Pancreas (tissue), 10 donors: ENCODE measurements around the gene ULK2. TPM values are rescaled to one million over a fixed set of nuclear protein-coding genes. Genes with fewer than 3 reads are reported as not detected.
A peak's percentile ranks its signal among the peaks of the same experiment; 100 is the strongest.

ENCODE experiments used
- ATAC-seq, 4 donors: fragments of 200-7000 bp; cut with Tn5 transposase; one replicate each; pipeline versions ENCODE4 v1.8.0 to v1.9.1; 2020; ENCODE audit warnings: mild to moderate bottlenecking in 4 of 4, moderate library complexity in 4 of 4
- DNase-seq, 6 donors: peaks; one replicate each; pipeline ENCODE4 v3.0.0-alpha.2; 2020
- FAIRE-seq: peaks from 2 replicates; lab custom pipeline; 2012; peaks lifted over from hg19 to GRCh38; lab: Jason Lieb, UNC
- H3K27ac ChIP-seq, 4 donors: fragments of 200-600 bp; sonication (generic); 1 replicate in 3 of 4; 2 replicates in 1 of 4; pipeline versions ENCODE4 v1.5.0 to v1.8.0; 2020
- H3K27me3 ChIP-seq, 4 donors: fragments of 200-600 bp; one replicate each; pipeline ENCODE4 v1.8.0; 2021
- H3K36me3 ChIP-seq, 3 donors: fragments of 200-600 bp; sonication (generic) in 1 of 3; one replicate each; pipeline versions ENCODE4 v1.5.0 to v1.8.0; 2020 to 2021
- H3K4me1 ChIP-seq, 3 donors: fragments of 200-600 bp; one replicate each; pipeline ENCODE4 v1.8.0; 2021
- H3K4me3 ChIP-seq, 4 donors: fragments of 200-600 bp; sonication (generic) in 2 of 4; one replicate each; pipeline versions ENCODE4 v1.5.0 to v1.8.0; 2020 to 2021
- H3K9me3 ChIP-seq, 4 donors: fragments of 200-600 bp; one replicate each; pipeline ENCODE4 v1.8.0; 2021
- WGBS, 2 donors: extraction: QIAGEN DNeasy Blood & Tissue Kit; methylation state at CpG; one replicate each; pipeline ENCODE4 v1.1.7; 2013; 5-methylcytosine and 5-hydroxymethylcytosine counted together
- intact Hi-C, 3 donors: fragments of 100-400 bp; cut with DNase I; formaldehyde crosslinking; loops; one replicate each; pipeline versions ENCODE4 v1.11.1 to v1.14.2; 2022
- polyA plus RNA-seq, 2 donors: library from polyadenylated mRNA; stranded (reverse); fragments of 200-250 nt; gene quantifications; one replicate each; pipeline ENCODE4 v1.2.3, GENCODE V29; 2013
- total RNA-seq, 6 donors: library from RNA; stranded (reverse); fragmentation: NEBNext Ultra II Directional in 4 of 6; extraction: Animal tissue kit (Norgen Biotek cat#: 25700) in 4 of 6; gene quantifications; one replicate each; pipeline versions ENCODE4 v1.2.1 to v1.2.4, GENCODE V29; 2021 to 2023
- TF ChIP-seq, protein P1 (sequence below), 4 donors: fragments of 200-600 bp; sonication (generic) in 3 of 4; IDR thresholded peaks; one replicate each; pipeline versions ENCODE4 v1.5.0 to v1.8.0; 2021; ENCODE audit warnings: antibody characterized with exemption in 4 of 4
- donor health status: healthy with polysubstance abuse.
- donor health status: DM: no; HTN: no; CAD: no; lungs with moderate emphysema.
- donor health status: DM: no; HTN: no; CAD: no.
- donor health status: control.
- donor health status: control.
- donor health status: Bipolar disorder and iron deficiency.
- donor health status: DM: yes; HTN: yes; CAD: no.
- donor health status: DM: no; HTN: no; CAD: no.
- donor health status: DM: no; HTN: no; CAD: no.
- donor health status: DM: yes; HTN: yes; CAD: no.

The ULK2 gene
- total and polyA plus RNA-seq, 8 donors, result 3.1 to 12.5 (median 5.7) TPM

DNA sequence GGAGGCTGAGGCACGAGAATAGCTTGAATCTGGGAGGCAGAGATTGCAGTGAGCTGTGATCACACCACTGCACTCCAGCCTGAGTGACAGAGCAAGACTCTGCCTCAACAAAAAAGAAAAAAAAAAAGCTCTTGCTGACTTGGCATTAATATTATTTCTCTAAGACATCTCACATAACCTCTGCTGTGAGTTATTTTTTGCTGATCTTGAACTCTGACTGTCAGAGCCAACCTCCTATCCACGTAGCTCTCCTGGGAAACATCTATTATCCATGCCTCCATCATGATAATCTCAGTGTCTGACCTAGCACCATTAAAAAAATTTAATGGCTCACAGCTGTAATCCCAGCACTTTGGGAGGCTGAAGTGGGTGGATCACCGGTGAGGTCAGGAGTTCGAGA lies 12.7 kb upstream of the ULK2 start:
- H3K27ac ChIP-seq, result no peak overlapping the region
- no peak for ATAC-seq
- no peaks in the 10 kb centered on the region for H3K36me3 ChIP-seq
- no peaks in the 10 kb centered on the region for H3K27me3 ChIP-seq
- no peak overlapping the region for H3K4me3 ChIP-seq
- DNase-seq, result no peak
- no peak for FAIRE-seq
- H3K9me3 ChIP-seq, result no peaks in the 10 kb centered on the region
- WGBS, 2 donors, result 85 to 90% methylated on average over 4 of the region's 4 CpGs
- TF ChIP-seq, protein P1, sequence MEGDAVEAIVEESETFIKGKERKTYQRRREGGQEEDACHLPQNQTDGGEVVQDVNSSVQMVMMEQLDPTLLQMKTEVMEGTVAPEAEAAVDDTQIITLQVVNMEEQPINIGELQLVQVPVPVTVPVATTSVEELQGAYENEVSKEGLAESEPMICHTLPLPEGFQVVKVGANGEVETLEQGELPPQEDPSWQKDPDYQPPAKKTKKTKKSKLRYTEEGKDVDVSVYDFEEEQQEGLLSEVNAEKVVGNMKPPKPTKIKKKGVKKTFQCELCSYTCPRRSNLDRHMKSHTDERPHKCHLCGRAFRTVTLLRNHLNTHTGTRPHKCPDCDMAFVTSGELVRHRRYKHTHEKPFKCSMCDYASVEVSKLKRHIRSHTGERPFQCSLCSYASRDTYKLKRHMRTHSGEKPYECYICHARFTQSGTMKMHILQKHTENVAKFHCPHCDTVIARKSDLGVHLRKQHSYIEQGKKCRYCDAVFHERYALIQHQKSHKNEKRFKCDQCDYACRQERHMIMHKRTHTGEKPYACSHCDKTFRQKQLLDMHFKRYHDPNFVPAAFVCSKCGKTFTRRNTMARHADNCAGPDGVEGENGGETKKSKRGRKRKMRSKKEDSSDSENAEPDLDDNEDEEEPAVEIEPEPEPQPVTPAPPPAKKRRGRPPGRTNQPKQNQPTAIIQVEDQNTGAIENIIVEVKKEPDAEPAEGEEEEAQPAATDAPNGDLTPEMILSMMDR (IDR thresholded peaks at IDR 0.05), result no peak
- intact Hi-C loops, result no loop called here
- H3K4me1 ChIP-seq, result no peaks in the 10 kb centered on the region

- intact Hi-C loops, result no loop called here
- no peaks in the 10 kb centered on the region for H3K27me3 ChIP-seq
- no peaks in the 10 kb centered on the region for H3K9me3 ChIP-seq
- ATAC-seq (peak in 3 of 4 donors; percentile 46 to 57 (median 46)), FAIRE-seq (no peak), DNase-seq (no peak)
- no peaks in the 10 kb centered on the region for H3K36me3 ChIP-seq
- no peaks in the 10 kb centered on the region for H3K4me1 ChIP-seq
- TF ChIP-seq, protein P1 (IDR thresholded peaks at IDR 0.05), result no peak
- H3K27ac ChIP-seq, result no peak overlapping the region
- WGBS, 2 donors, result 31 to 38% methylated on average over 6 of the region's 6 CpGs
- no peak overlapping the region for H3K4me3 ChIP-seq
These were observed 9.7 kb upstream of the ULK2 start for GRCh38 chr17:19877364-19877945.

- Histone ChIP-seq H3K9me3 (no peaks in the 10 kb centered on the region), H3K4me1 (no peaks in the 10 kb centered on the region), H3K27ac (no peak overlapping the region), H3K4me3 (no peak overlapping the region), H3K27me3 (no peaks in the 10 kb centered on the region), H3K36me3 (no peaks in the 10 kb centered on the region)
- intact Hi-C loops, result no loop called here
- ATAC-seq, result peak; percentile 53 to 90 (median 75)
- WGBS, 2 donors, result 40 to 50% methylated on average over 13 of the region's 13 CpGs
- DNase-seq, result peak in 1 of 6 donors; percentile 60
- FAIRE-seq, result no peak
- TF ChIP-seq, protein P1 (IDR thresholded peaks at IDR 0.05), result no peak
These were observed 8.9 kb upstream of the ULK2 start for GRCh38 chr17:19876529-19877161.

GRCh38 chr17:19874256-19874655 lies 6.5 kb upstream of the ULK2 start:
- H3K27me3 ChIP-seq, result no peaks in the 10 kb centered on the region
- intact Hi-C loops, result no loop called here
- H3K9me3 ChIP-seq, result no peaks in the 10 kb centered on the region
- no peak overlapping the region for H3K4me3 ChIP-seq
- DNase-seq, result no peak
- WGBS, 2 donors, result 80 to 85% methylated on average over 10 of the region's 10 CpGs
- no peaks in the 10 kb centered on the region for H3K4me1 ChIP-seq
- no peaks in the 10 kb centered on the region for H3K36me3 ChIP-seq
- H3K27ac ChIP-seq, result no peak overlapping the region
- no peak for ATAC-seq
- no peak for FAIRE-seq
- TF ChIP-seq, protein P1 (IDR thresholded peaks at IDR 0.05), result no peak

GRCh38 chr17:19873346-19873745 lies 5.6 kb upstream of the ULK2 start:
- no peak for DNase-seq
- WGBS, 2 donors, result 91 to 93% methylated on average over 3 of the region's 3 CpGs
- Histone ChIP-seq H3K9me3 (no peaks in the 10 kb centered on the region), H3K4me3 (no peak overlapping the region), H3K27me3 (no peaks in the 10 kb centered on the region), H3K27ac (no peak overlapping the region), H3K36me3 (no peaks in the 10 kb centered on the region), H3K4me1 (no peaks in the 10 kb centered on the region)
- intact Hi-C loops, result no loop called here
- TF ChIP-seq, protein P1 (IDR thresholded peaks at IDR 0.05), result no peak
- FAIRE-seq, result no peak
- no peak for ATAC-seq
